ENCODE results near the gene HK1.

The HK1 gene

DNA sequence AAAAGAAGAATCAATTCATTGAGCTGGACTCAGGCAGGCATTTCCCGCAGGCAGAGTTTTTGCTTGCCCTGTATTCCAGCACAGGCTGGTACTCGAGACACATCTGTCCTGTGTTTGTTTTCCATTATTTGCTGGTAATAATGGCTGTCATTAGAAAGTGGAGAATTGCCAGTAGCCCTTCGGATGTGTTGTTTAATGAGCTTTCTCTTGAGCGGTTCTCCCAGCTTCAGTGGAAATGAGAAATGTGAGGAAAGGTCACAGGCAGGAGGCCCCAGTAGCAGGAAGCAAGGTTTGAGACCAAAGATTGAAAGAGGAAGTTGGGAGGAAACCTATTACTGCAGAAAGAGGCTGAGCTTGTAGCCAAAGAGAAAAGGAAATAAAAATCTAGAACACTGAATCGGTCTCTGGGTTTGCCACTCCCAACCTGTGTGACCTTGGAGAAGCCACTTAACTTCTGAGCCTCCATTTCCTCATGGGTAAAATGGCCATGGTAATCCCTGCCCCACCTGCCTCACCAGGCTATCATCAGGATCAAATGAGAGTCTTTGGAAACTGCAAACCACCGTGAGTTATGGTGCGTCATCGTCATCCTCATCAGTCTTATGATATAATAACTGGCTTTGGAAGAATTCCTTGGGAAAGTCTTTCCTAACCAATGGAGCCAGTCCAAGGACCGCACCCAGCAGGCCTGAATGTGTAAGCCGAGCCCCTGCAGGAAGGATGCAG is 70.7 kb downstream of the HK1 start:
- no peak overlapping the region for H3K4me3 Mint-ChIP-seq
- TF ChIP-seq, protein P1, sequence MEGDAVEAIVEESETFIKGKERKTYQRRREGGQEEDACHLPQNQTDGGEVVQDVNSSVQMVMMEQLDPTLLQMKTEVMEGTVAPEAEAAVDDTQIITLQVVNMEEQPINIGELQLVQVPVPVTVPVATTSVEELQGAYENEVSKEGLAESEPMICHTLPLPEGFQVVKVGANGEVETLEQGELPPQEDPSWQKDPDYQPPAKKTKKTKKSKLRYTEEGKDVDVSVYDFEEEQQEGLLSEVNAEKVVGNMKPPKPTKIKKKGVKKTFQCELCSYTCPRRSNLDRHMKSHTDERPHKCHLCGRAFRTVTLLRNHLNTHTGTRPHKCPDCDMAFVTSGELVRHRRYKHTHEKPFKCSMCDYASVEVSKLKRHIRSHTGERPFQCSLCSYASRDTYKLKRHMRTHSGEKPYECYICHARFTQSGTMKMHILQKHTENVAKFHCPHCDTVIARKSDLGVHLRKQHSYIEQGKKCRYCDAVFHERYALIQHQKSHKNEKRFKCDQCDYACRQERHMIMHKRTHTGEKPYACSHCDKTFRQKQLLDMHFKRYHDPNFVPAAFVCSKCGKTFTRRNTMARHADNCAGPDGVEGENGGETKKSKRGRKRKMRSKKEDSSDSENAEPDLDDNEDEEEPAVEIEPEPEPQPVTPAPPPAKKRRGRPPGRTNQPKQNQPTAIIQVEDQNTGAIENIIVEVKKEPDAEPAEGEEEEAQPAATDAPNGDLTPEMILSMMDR (IDR thresholded peaks at IDR 0.05): no peak
- H3K27me3 Mint-ChIP-seq (ENCODE audit: low read depth, poor library complexity): no peaks in the 10 kb centered on the region
- peaks cover 25% of the 10 kb centered on the region for H3K36me3 Mint-ChIP-seq (ENCODE audit: low read depth)
- H3K4me1 Mint-ChIP-seq: peaks cover 34% of the 10 kb centered on the region
- no peak for DNase-seq
- peak overlapping the region; percentile 58 for H3K27ac Mint-ChIP-seq
- no peaks in the 10 kb centered on the region for H3K9me3 Mint-ChIP-seq

DNA sequence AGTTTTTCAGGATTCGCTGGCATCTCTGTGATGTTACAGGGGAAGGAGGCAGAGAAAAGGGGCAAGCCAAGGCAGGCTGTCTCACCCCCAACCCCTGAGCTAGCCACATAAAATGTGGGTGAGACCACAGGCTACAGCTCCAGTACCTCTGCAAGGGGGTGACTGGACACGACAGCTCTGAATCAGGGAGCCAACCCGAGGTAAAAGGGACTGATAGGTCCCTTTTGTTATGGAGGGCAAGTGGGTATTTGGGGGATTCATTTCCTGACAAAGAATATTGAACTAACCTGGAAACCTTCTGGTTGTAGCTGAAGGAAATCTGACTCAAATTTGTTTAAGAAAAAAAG is 71.2 kb downstream of the HK1 start:
- Mint-ChIP-seq H3K9me3 (no peaks in the 10 kb centered on the region), H3K27ac (no peak overlapping the region), H3K36me3 (ENCODE audit: low read depth) (peaks cover 27% of the 10 kb centered on the region), H3K4me1 (peaks cover 30% of the 10 kb centered on the region), H3K4me3 (no peak overlapping the region), H3K27me3 (ENCODE audit: low read depth, poor library complexity) (no peaks in the 10 kb centered on the region)
- DNase-seq: no peak
- TF ChIP-seq, protein P1 (IDR thresholded peaks at IDR 0.05): no peak

DNA sequence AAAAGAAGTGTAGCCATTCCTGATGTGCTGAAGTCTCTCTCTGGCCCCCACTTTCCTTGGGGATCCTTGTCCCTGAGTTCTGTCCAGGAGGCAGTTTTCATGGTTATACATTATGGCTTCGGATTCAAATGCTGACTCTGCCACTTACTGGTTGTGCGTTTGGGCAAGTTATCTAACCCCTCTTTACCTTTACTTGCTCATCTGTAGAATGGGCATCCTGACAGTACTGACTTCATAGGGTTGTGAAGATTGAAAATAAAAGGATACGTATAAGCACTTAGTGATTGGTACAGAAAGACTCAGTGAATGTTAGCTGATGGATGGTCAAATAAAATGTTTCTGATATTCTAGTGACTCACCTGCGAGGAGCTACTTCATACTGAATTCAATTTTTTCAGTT is 73.3 kb downstream of the HK1 start:
- no peak overlapping the region for H3K27ac Mint-ChIP-seq
- no peaks in the 10 kb centered on the region for H3K9me3 Mint-ChIP-seq
- peaks cover 34% of the 10 kb centered on the region for H3K36me3 Mint-ChIP-seq (ENCODE audit: low read depth)
- no peaks in the 10 kb centered on the region for H3K27me3 Mint-ChIP-seq (ENCODE audit: low read depth, poor library complexity)
- no peak overlapping the region for H3K4me3 Mint-ChIP-seq
- H3K4me1 Mint-ChIP-seq: peaks cover 17% of the 10 kb centered on the region
- no peak for DNase-seq
- TF ChIP-seq, protein P1 (IDR thresholded peaks at IDR 0.05): no peak

DNA sequence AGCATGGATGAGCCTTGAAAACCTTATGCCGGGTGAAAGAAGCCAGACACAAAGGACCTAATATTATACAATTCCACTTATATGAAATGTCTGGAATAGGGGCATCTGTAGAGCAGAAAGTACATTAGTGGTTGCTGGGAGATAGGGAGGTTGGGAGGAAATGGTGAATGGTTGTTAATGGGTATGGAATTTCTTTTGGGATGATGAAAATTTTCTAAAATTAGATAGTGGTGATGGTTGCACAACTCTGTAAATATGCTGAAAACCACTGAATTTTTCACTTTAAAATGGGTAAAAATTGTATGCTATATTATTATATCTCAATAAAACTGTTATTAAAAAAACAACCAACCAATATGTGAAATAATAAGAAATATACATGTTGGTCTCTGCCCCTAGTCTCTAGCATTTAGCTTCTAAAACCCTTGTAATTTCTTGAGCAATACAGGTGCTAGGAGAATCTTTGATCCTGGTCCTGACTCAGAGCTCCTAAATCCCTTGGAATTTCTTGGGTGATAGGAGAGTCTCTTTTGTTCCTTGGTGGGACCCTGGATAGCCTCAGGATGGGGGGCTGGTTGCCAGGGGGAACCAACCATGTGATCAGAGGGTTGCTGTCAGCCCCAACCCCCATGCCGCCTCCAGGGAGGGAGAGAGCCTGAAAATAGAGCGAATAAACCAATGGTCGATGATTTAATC is 74.4 kb downstream of the HK1 start:
- H3K27me3 Mint-ChIP-seq (ENCODE audit: low read depth, poor library complexity): no peaks in the 10 kb centered on the region
- no peak overlapping the region for H3K4me3 Mint-ChIP-seq
- TF ChIP-seq, protein P1 (IDR thresholded peaks at IDR 0.05): no peak
- peaks cover 31% of the 10 kb centered on the region for H3K36me3 Mint-ChIP-seq (ENCODE audit: low read depth)
- no peak for DNase-seq
- H3K27ac Mint-ChIP-seq: no peak overlapping the region
- H3K4me1 Mint-ChIP-seq: peaks cover 17% of the 10 kb centered on the region
- no peaks in the 10 kb centered on the region for H3K9me3 Mint-ChIP-seq

DNA sequence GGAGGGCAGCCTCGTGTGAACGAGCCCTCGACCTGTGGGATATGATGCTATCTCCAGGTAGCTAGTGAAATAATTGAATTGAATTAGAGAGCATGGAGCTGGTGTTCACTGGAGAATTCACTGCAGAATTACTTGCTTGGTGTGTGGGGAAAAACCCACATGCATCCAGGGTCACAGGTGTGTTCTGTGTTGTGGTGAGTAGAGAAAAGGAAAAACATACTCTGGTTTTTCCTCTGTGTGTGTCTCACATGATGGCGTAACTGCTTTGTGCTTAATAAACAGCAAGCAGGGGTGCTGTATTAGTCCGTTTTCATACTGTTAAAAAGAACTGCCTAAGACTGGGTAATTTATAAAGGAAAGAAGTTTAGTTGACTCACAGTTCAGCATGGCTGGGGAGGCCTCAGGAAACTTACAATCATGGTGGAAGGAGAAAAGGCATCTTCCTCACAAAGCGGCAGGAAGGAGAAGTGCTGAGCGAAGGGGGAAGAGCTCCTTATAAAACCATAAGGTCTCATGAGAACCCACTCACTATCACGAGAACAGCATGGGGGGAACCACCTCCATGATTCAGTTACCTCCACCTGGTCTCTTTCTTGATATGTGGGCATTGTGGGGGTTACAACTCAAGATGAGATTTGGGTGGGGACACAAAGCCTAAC is 75.8 kb downstream of the HK1 start:
- peak overlapping the region; percentile 36 for H3K27ac Mint-ChIP-seq
- no peak for DNase-seq
- TF ChIP-seq, protein P1 (IDR thresholded peaks at IDR 0.05): no peak
- no peaks in the 10 kb centered on the region for H3K9me3 Mint-ChIP-seq
- peaks cover 24% of the 10 kb centered on the region for H3K36me3 Mint-ChIP-seq (ENCODE audit: low read depth)
- no peaks in the 10 kb centered on the region for H3K27me3 Mint-ChIP-seq (ENCODE audit: low read depth, poor library complexity)
- peaks cover 6% of the 10 kb centered on the region for H3K4me1 Mint-ChIP-seq
- no peak overlapping the region for H3K4me3 Mint-ChIP-seq
